8988T (cell line): ENCODE results near the gene OMG.
"Not testable (repeated sequence)": the region's sequence is repeated elsewhere in the genome, so short reads cannot be mapped to it uniquely, and the experiment has no call there.

Experiments
- DNase-seq: peaks from one replicate; pipeline ENCODE4 v3.0.0; 2011

The OMG gene

GRCh38 chr17:31307640-31308039 is 10.6 kb upstream of the OMG start:
- no peak for DNase-seq

- no peak for DNase-seq
These were observed 2.6 kb upstream of the OMG start for GRCh38 chr17:31299624-31300023.

GRCh38 chr17:31296142-31296541 is 897 bp downstream of the OMG start:
- no peak for DNase-seq

- DNase-seq, result no peak
These were observed 1.6 kb downstream of the OMG start for GRCh38 chr17:31295489-31295871.

- DNase-seq, result no peak
These were observed 2.1 kb downstream of the OMG start for GRCh38 chr17:31294820-31295488.

- DNase-seq, result no peak
These were observed 2.8 kb downstream of the OMG start for GRCh38 chr17:31294231-31294630.

- DNase-seq, result no peak
These were observed 3.5 kb downstream of the OMG start for GRCh38 chr17:31293581-31293980.

- no peak for DNase-seq
These were observed 5.2 kb downstream of the OMG start for GRCh38 chr17:31291820-31292219.

- DNase-seq, result no peak
These were observed 7.2 kb downstream of the OMG start for GRCh38 chr17:31289790-31290189.

GRCh38 chr17:31287932-31288331 is 9.1 kb downstream of the OMG start:
- DNase-seq, result not testable (repeated sequence)

GRCh38 chr17:31286587-31286986 is 10.5 kb downstream of the OMG start:
- no peak for DNase-seq

GRCh38 chr17:31283841-31284240 is 13.2 kb downstream of the OMG start:
- DNase-seq, result no peak

- DNase-seq, result no peak
These were observed 16.0 kb downstream of the OMG start for GRCh38 chr17:31281061-31281460.

GRCh38 chr17:31279401-31279800 is 17.6 kb downstream of the OMG start:
- DNase-seq, result no peak

- DNase-seq, result no peak
These were observed 21.9 kb downstream of the OMG start for GRCh38 chr17:31275116-31275515.

- no peak for DNase-seq
These were observed 22.8 kb downstream of the OMG start for GRCh38 chr17:31274252-31274651.

- DNase-seq, result no peak
These were observed 23.5 kb downstream of the OMG start for GRCh38 chr17:31273516-31273915.

- no peak for DNase-seq
These were observed 24.2 kb downstream of the OMG start for GRCh38 chr17:31272803-31273202.

GRCh38 chr17:31272236-31272635 is 24.8 kb downstream of the OMG start:
- DNase-seq, result no peak

- DNase-seq, result peak; percentile 9
These were observed 27.5 kb downstream of the OMG start for GRCh38 chr17:31269578-31269983.

- DNase-seq, result no peak
These were observed 27.9 kb downstream of the OMG start for GRCh38 chr17:31269036-31269577.

GRCh38 chr17:31266042-31266441 is 31.0 kb downstream of the OMG start:
- no peak for DNase-seq

GRCh38 chr17:31262923-31263322 is 34.1 kb downstream of the OMG start:
- not testable (repeated sequence) for DNase-seq

- DNase-seq, result no peak
These were observed 35.4 kb downstream of the OMG start for GRCh38 chr17:31261601-31262000.

- DNase-seq, result no peak
These were observed 36.9 kb downstream of the OMG start for GRCh38 chr17:31260151-31260550.
